Parathyroid adenoma (tissue), 2 donors: Measurements from ENCODE around the gene TTC13.

ENCODE experiments used
- H2AFZ ChIP-seq: fragments of 300-600 bp; sonication (generic); one replicate; pipeline ENCODE4 v1.7.0; 2017; ENCODE audit warnings: antibody characterized with exemption, mild to moderate bottlenecking
- H3K27ac ChIP-seq: fragments of 300-600 bp; sonication (generic); one replicate; pipeline ENCODE4 v1.7.0; 2017
- H3K27me3 ChIP-seq: fragments of 300-600 bp; sonication (generic); one replicate; pipeline ENCODE4 v1.7.0; 2017; ENCODE audit warnings: low read length; ENCODE audit not compliant: control insufficient read depth, insufficient read depth
- H3K36me3 ChIP-seq: fragments of 300-600 bp; sonication (generic); one replicate; pipeline ENCODE4 v1.7.0; 2017; ENCODE audit warnings: low read length; ENCODE audit not compliant: control insufficient read depth, insufficient read depth
- H3K4me1 ChIP-seq: fragments of 300-600 bp; sonication (generic); one replicate; pipeline ENCODE4 v1.7.0; 2017; ENCODE audit warnings: control low read depth
- H3K4me2 ChIP-seq: fragments of 300-600 bp; sonication (generic); one replicate; pipeline ENCODE4 v1.7.0; 2017; ENCODE audit warnings: low read length
- H3K4me3 ChIP-seq: fragments of 300-600 bp; sonication (generic); one replicate; pipeline ENCODE4 v1.7.0; 2017; ENCODE audit warnings: low read depth, low read length
- H3K79me2 ChIP-seq: fragments of 300-600 bp; sonication (generic); one replicate; pipeline ENCODE4 v1.7.0; 2017; ENCODE audit warnings: control low read depth
- H3K9ac ChIP-seq: fragments of 300-600 bp; sonication (generic); one replicate; pipeline ENCODE4 v1.7.0; 2017; ENCODE audit warnings: mild to moderate bottlenecking
- H3K9me3 ChIP-seq: fragments of 300-600 bp; sonication (generic); one replicate; pipeline ENCODE4 v1.7.0; 2017; ENCODE audit warnings: low read length; ENCODE audit not compliant: control insufficient read depth
- TF ChIP-seq, protein P1 (sequence below): fragments of 300-600 bp; sonication (generic); IDR thresholded peaks from one replicate; pipeline ENCODE4 v1.7.0; 2017; ENCODE audit warnings: antibody characterized with exemption, mild to moderate bottlenecking
- donor health status: primary hyperparathyroidism.

Gene TTC13

DNA sequence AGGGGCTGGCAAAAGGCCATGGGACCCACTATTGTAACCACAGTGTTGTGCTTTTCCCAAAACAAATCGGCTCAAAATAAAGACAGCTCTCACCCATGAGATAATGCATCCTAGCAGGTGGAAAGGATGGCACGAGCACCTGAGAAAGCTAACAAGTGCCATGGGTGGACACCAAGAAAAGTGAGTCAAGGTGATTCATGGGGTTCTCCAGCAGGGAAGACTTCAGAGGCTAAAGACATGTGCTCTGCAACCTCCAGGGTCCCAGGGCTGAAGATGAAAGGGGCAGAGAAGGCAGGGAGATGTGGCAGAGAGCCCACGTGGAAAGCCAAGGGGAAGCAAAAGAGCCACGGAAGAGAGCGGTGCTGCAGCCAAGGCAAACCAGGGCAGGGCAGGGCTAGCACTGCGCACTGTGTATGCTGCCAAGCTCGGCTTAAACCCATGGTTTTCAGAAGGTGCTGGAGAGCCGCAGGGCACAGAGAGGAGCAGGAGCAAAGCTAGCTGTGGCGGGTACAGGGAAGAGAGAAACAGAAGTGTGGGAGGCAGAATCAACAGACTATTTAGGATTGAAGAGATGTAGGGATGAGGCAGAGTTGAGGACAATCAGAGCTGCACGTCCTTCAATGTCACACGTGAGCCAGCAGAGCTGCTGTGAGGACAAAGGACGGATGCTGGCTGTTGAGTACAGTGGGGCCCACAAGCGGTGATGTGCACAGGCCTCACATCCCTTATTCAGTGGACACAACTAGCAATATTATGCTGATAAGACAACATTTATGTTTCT, 68.5 kb downstream of the TTC13 start:
- no peaks in the 10 kb centered on the region for H3K27me3 ChIP-seq
- no peaks in the 10 kb centered on the region for H3K36me3 ChIP-seq
- no peaks in the 10 kb centered on the region for H3K4me1 ChIP-seq
- no peak overlapping the region for H2AFZ ChIP-seq
- no peaks in the 10 kb centered on the region for H3K9me3 ChIP-seq
- H3K27ac ChIP-seq = no peak overlapping the region
- TF ChIP-seq, protein P1, sequence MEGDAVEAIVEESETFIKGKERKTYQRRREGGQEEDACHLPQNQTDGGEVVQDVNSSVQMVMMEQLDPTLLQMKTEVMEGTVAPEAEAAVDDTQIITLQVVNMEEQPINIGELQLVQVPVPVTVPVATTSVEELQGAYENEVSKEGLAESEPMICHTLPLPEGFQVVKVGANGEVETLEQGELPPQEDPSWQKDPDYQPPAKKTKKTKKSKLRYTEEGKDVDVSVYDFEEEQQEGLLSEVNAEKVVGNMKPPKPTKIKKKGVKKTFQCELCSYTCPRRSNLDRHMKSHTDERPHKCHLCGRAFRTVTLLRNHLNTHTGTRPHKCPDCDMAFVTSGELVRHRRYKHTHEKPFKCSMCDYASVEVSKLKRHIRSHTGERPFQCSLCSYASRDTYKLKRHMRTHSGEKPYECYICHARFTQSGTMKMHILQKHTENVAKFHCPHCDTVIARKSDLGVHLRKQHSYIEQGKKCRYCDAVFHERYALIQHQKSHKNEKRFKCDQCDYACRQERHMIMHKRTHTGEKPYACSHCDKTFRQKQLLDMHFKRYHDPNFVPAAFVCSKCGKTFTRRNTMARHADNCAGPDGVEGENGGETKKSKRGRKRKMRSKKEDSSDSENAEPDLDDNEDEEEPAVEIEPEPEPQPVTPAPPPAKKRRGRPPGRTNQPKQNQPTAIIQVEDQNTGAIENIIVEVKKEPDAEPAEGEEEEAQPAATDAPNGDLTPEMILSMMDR = no peak
- no peak overlapping the region for H3K4me2 ChIP-seq
- H3K9ac ChIP-seq = no peak overlapping the region
- no peak overlapping the region for H3K4me3 ChIP-seq
- H3K79me2 ChIP-seq = no peaks in the 10 kb centered on the region

DNA sequence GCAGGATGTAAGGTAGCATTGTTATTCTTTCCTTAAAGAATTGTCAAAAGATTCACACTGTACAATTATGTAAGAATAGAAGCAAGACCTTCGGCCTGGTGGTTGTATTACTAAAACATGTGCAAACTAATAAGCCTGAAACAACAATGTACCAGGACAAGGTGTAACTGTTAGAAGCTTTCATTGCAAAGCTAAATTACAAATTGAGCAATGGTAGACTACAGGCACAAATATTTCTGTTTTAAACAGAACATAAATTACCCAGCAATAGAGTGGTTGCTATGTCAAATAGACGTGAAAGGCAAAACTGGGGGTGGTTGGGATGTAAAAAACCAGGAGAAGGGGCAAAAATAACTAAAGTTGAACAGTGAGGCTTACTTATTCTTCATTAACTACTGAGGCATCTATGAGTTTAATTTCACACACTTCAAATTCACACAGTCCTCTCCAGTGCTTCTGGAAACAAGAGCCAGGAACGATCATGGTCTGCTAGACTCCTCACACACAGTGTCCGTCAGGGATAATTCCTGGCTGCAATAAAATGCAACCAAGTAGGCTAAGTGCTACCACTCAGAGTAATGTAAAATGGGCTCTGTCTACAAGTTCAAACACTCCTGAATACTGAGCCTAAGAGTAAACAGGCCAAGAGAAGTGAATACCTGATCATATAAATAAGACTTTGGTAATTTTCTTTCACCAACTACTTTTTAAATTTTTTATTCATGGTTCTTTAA, 71.0 kb downstream of the TTC13 start:
- TF ChIP-seq, protein P1 = no peak
- Histone ChIP-seq H3K27ac (no peak overlapping the region), H3K36me3 (no peaks in the 10 kb centered on the region), H3K9me3 (no peaks in the 10 kb centered on the region), H2AFZ (no peak overlapping the region), H3K4me2 (no peak overlapping the region), H3K4me1 (no peaks in the 10 kb centered on the region), H3K79me2 (no peaks in the 10 kb centered on the region), H3K4me3 (no peak overlapping the region), H3K27me3 (no peaks in the 10 kb centered on the region), H3K9ac (no peak overlapping the region)

DNA sequence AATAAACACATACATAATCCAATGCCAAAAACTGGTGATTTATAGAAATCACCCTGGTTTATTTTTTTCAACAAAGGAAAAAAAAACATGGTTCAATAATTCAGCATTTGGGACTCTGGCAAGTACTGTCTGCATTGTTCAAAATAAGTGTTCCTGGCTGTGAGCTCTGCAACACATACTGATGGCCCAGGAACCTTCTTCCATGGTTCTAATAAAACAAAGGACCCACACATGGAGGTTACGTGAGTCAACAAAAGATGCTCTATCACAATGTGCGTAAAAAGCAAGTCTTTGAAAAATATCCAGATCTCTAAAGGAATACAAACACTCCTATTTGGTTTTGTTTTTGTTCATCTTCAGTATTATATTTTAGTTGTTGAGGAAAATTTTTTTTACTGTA, 72.4 kb downstream of the TTC13 start:
- no peaks in the 10 kb centered on the region for H3K9me3 ChIP-seq
- H3K9ac ChIP-seq = no peak overlapping the region
- no peaks in the 10 kb centered on the region for H3K79me2 ChIP-seq
- H3K4me1 ChIP-seq = no peaks in the 10 kb centered on the region
- H2AFZ ChIP-seq = no peak overlapping the region
- H3K27me3 ChIP-seq = no peaks in the 10 kb centered on the region
- no peaks in the 10 kb centered on the region for H3K36me3 ChIP-seq
- TF ChIP-seq, protein P1 = no peak
- H3K27ac ChIP-seq = no peak overlapping the region
- H3K4me2 ChIP-seq = no peak overlapping the region
- no peak overlapping the region for H3K4me3 ChIP-seq

DNA sequence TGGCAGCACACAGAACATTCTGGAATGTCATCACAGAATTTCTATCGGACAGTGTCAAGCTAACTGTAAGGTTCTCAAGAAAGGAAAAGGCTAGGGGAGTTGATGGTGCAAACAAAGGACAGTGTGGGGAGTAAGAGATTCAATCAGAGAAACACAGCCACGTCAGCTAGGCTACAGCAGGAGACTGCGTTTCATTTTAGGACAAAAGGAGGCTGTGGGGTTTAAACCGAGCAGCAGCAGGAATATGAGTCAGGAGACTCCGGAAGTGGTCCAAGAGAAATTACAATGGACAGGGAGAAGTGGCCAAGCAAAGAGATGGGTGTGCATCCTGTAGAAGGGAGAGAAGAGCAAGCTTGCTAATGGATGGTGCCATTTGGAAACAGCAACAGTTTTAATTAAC, 72.9 kb downstream of the TTC13 start:
- Histone ChIP-seq H2AFZ (no peak overlapping the region), H3K27ac (no peak overlapping the region), H3K79me2 (no peaks in the 10 kb centered on the region), H3K36me3 (no peaks in the 10 kb centered on the region), H3K4me3 (no peak overlapping the region), H3K4me1 (no peaks in the 10 kb centered on the region), H3K9ac (no peak overlapping the region), H3K27me3 (no peaks in the 10 kb centered on the region), H3K9me3 (no peaks in the 10 kb centered on the region), H3K4me2 (no peak overlapping the region)
- TF ChIP-seq, protein P1 = no peak
